ENCODE measurements around the gene MINPP1.

The MINPP1 gene

GRCh38 chr10:87538092-87539015 lies 33.7 kb downstream of the MINPP1 start:
- Mint-ChIP-seq H3K4me3 (no peak overlapping the region), H3K4me1 (peaks cover 9% of the 10 kb centered on the region), H3K27me3 (no peaks in the 10 kb centered on the region), H3K27ac (no peak overlapping the region), H3K36me3 (peaks cover 34% of the 10 kb centered on the region), H3K9me3 (peaks cover 6% of the 10 kb centered on the region)
- DNase-seq (ENCODE audit: low spot score in 2 of 2): no peak
- ATAC-seq (ENCODE audit: low read depth): no peak

GRCh38 chr10:87541114-87541513 lies 36.4 kb downstream of the MINPP1 start:
- Mint-ChIP-seq H3K9me3 (peaks cover 6% of the 10 kb centered on the region), H3K4me3 (no peak overlapping the region), H3K27me3 (no peaks in the 10 kb centered on the region), H3K4me1 (peaks cover 15% of the 10 kb centered on the region), H3K36me3 (peaks cover 35% of the 10 kb centered on the region), H3K27ac (no peak overlapping the region)
- no peak for DNase-seq (ENCODE audit: low spot score in 2 of 2)
- ATAC-seq (ENCODE audit: low read depth): no peak

GRCh38 chr10:87544721-87545120 lies 40.0 kb downstream of the MINPP1 start:
- H3K4me1 Mint-ChIP-seq: peaks cover 9% of the 10 kb centered on the region
- DNase-seq (ENCODE audit: low spot score in 2 of 2): no peak
- no peak overlapping the region for H3K27ac Mint-ChIP-seq
- H3K27me3 Mint-ChIP-seq: no peaks in the 10 kb centered on the region
- no peak for ATAC-seq (ENCODE audit: low read depth)
- H3K9me3 Mint-ChIP-seq: peaks cover 6% of the 10 kb centered on the region
- no peak overlapping the region for H3K4me3 Mint-ChIP-seq
- peaks cover 30% of the 10 kb centered on the region for H3K36me3 Mint-ChIP-seq

- H3K36me3 Mint-ChIP-seq: peaks cover 28% of the 10 kb centered on the region
- peaks cover 6% of the 10 kb centered on the region for H3K9me3 Mint-ChIP-seq
- DNase-seq (ENCODE audit: low spot score in 2 of 2) (no peak), ATAC-seq (ENCODE audit: low read depth) (no peak)
- peak overlapping the region; percentile 45 for H3K27ac Mint-ChIP-seq
- no peak overlapping the region for H3K4me3 Mint-ChIP-seq
- no peaks in the 10 kb centered on the region for H3K27me3 Mint-ChIP-seq
- H3K4me1 Mint-ChIP-seq: peaks cover 6% of the 10 kb centered on the region
These were observed 41.1 kb downstream of the MINPP1 start for GRCh38 chr10:87545783-87546182.

- Mint-ChIP-seq H3K27ac (peak overlapping the region; percentile 45), H3K27me3 (no peaks in the 10 kb centered on the region), H3K4me1 (peaks cover 6% of the 10 kb centered on the region), H3K4me3 (no peak overlapping the region), H3K9me3 (peaks cover 6% of the 10 kb centered on the region), H3K36me3 (peaks cover 28% of the 10 kb centered on the region)
- DNase-seq (ENCODE audit: low spot score in 2 of 2): no peak
- ATAC-seq (ENCODE audit: low read depth): no peak
These were observed 41.5 kb downstream of the MINPP1 start for GRCh38 chr10:87546210-87546609.

- H3K4me1 Mint-ChIP-seq: peaks cover 6% of the 10 kb centered on the region
- no peaks in the 10 kb centered on the region for H3K27me3 Mint-ChIP-seq
- no peak for ATAC-seq (ENCODE audit: low read depth)
- H3K9me3 Mint-ChIP-seq: peaks cover 6% of the 10 kb centered on the region
- no peak overlapping the region for H3K4me3 Mint-ChIP-seq
- peaks cover 23% of the 10 kb centered on the region for H3K36me3 Mint-ChIP-seq
- no peak for DNase-seq (ENCODE audit: low spot score in 2 of 2)
- no peak overlapping the region for H3K27ac Mint-ChIP-seq
These were observed 42.3 kb downstream of the MINPP1 start for GRCh38 chr10:87546971-87547413.

- DNase-seq (ENCODE audit: low spot score in 2 of 2) (no peak), ATAC-seq (ENCODE audit: low read depth) (no peak)
- peaks cover 21% of the 10 kb centered on the region for H3K36me3 Mint-ChIP-seq
- H3K27ac Mint-ChIP-seq: no peak overlapping the region
- no peaks in the 10 kb centered on the region for H3K27me3 Mint-ChIP-seq
- H3K9me3 Mint-ChIP-seq: peaks cover 3% of the 10 kb centered on the region
- peaks cover 6% of the 10 kb centered on the region for H3K4me1 Mint-ChIP-seq
- no peak overlapping the region for H3K4me3 Mint-ChIP-seq
These were observed 43.1 kb downstream of the MINPP1 start for GRCh38 chr10:87547734-87548311.

- no peak for ATAC-seq (ENCODE audit: low read depth)
- no peak overlapping the region for H3K27ac Mint-ChIP-seq
- peaks cover 4% of the 10 kb centered on the region for H3K4me1 Mint-ChIP-seq
- no peaks in the 10 kb centered on the region for H3K9me3 Mint-ChIP-seq
- DNase-seq (ENCODE audit: low spot score in 2 of 2): no peak
- no peak overlapping the region for H3K4me3 Mint-ChIP-seq
- peaks cover 19% of the 10 kb centered on the region for H3K36me3 Mint-ChIP-seq
- no peaks in the 10 kb centered on the region for H3K27me3 Mint-ChIP-seq
These were observed 46.0 kb downstream of the MINPP1 start for GRCh38 chr10:87550741-87551140.

GRCh38 chr10:87551326-87551725 lies 46.6 kb downstream of the MINPP1 start:
- Mint-ChIP-seq H3K27ac (no peak overlapping the region), H3K27me3 (no peaks in the 10 kb centered on the region), H3K36me3 (peaks cover 19% of the 10 kb centered on the region), H3K4me1 (no peaks in the 10 kb centered on the region), H3K4me3 (no peak overlapping the region), H3K9me3 (no peaks in the 10 kb centered on the region)
- no peak for ATAC-seq (ENCODE audit: low read depth)
- DNase-seq (ENCODE audit: low spot score in 2 of 2): no peak

GRCh38 chr10:87552248-87552929 lies 47.7 kb downstream of the MINPP1 start:
- ATAC-seq (ENCODE audit: low read depth) (no peak), DNase-seq (ENCODE audit: low spot score in 2 of 2) (no peak)
- Mint-ChIP-seq H3K4me1 (no peaks in the 10 kb centered on the region), H3K4me3 (no peak overlapping the region), H3K36me3 (peaks cover 17% of the 10 kb centered on the region), H3K27ac (no peak overlapping the region), H3K27me3 (no peaks in the 10 kb centered on the region), H3K9me3 (no peaks in the 10 kb centered on the region)

GRCh38 chr10:87557409-87557808 lies 52.7 kb downstream of the MINPP1 start:
- ATAC-seq (ENCODE audit: low read depth): no peak
- Mint-ChIP-seq H3K9me3 (peaks cover under 1% of the 10 kb centered on the region), H3K36me3 (peaks cover 9% of the 10 kb centered on the region), H3K27me3 (peaks cover under 1% of the 10 kb centered on the region), H3K4me1 (peaks cover 3% of the 10 kb centered on the region), H3K27ac (no peak overlapping the region), H3K4me3 (no peak overlapping the region)
- DNase-seq (ENCODE audit: low spot score in 2 of 2): no peak

GRCh38 chr10:87558333-87558732 lies 53.6 kb downstream of the MINPP1 start:
- no peak for ATAC-seq (ENCODE audit: low read depth)

GRCh38 chr10:87559392-87559791 lies 54.7 kb downstream of the MINPP1 start:
- no peak for ATAC-seq (ENCODE audit: low read depth)
- Mint-ChIP-seq H3K4me3 (no peak overlapping the region), H3K27me3 (peaks cover 5% of the 10 kb centered on the region), H3K27ac (no peak overlapping the region), H3K9me3 (peaks cover 6% of the 10 kb centered on the region), H3K36me3 (peaks cover 5% of the 10 kb centered on the region), H3K4me1 (peaks cover 3% of the 10 kb centered on the region)
- DNase-seq (ENCODE audit: low spot score in 2 of 2): no peak

More at GRCh38 chr10:87558333-87558732, 53.6 kb downstream of the MINPP1 start:
- H3K36me3 Mint-ChIP-seq: peaks cover 8% of the 10 kb centered on the region
- peaks cover 3% of the 10 kb centered on the region for H3K4me1 Mint-ChIP-seq
- no peak overlapping the region for H3K27ac Mint-ChIP-seq
- no peak for DNase-seq (ENCODE audit: low spot score in 2 of 2)
- H3K9me3 Mint-ChIP-seq: peaks cover 6% of the 10 kb centered on the region
- peaks cover 5% of the 10 kb centered on the region for H3K27me3 Mint-ChIP-seq
- H3K4me3 Mint-ChIP-seq: no peak overlapping the region

- peaks cover 3% of the 10 kb centered on the region for H3K4me1 Mint-ChIP-seq
- H3K27me3 Mint-ChIP-seq: peaks cover 5% of the 10 kb centered on the region
- ATAC-seq (ENCODE audit: low read depth) (no peak), DNase-seq (ENCODE audit: low spot score in 2 of 2) (no peak)
- H3K9me3 Mint-ChIP-seq: peaks cover 12% of the 10 kb centered on the region
- H3K27ac Mint-ChIP-seq: no peak overlapping the region
- peaks cover 7% of the 10 kb centered on the region for H3K36me3 Mint-ChIP-seq
- H3K4me3 Mint-ChIP-seq: no peak overlapping the region
These were observed 55.9 kb downstream of the MINPP1 start for GRCh38 chr10:87560495-87561129.
